HEK293 (cell line): ENCODE results near the gene RABGGTA.
A peak's percentile ranks its signal among the peaks of the same experiment; 100 is the strongest.

Source experiments
- CTCF ChIA-PET: fragments of 350-600 bp; formaldehyde crosslinking; extraction: SDS; loops from one replicate; lab custom pipeline; 2021; ENCODE audit warnings: antibody characterized with exemption; lab: Yijun Ruan, JAX
- POLR2A ChIA-PET: fragments of 300-600 bp; formaldehyde crosslinking; extraction: SDS; loops from one replicate; lab custom pipeline; 2020; ENCODE audit warnings: antibody characterized with exemption, inconsistent platforms; lab: Yijun Ruan, JAX
- H3K27ac ChIP-seq: fragments of 200-500 bp; sonication (Bioruptor generic); 2 replicates; pipeline ENCODE4 v1.5.1; 2014; ENCODE audit warnings: low read depth, low read length, control low read depth, inconsistent platforms; ENCODE audit errors: extremely low read depth
- H3K36me3 ChIP-seq, 2 experiments: fragments of 200-500 bp in 1 of 2; sonication (Bioruptor generic) in 1 of 2; 1 replicate in 1 of 2; 2 replicates in 1 of 2; pipeline ENCODE4 v1.5.1; 2014 to 2017; ENCODE audit warnings: inconsistent platforms in 2 of 2, low read length in 2 of 2; ENCODE audit not compliant: control insufficient read depth in 2 of 2, insufficient read depth in 1 of 2
- H3K4me1 ChIP-seq: fragments of 200-500 bp; sonication (Bioruptor generic); 2 replicates; pipeline ENCODE4 v1.5.1; 2014; ENCODE audit warnings: mild to moderate bottlenecking, low read length, inconsistent platforms; ENCODE audit not compliant: control insufficient read depth, insufficient read depth
- H3K4me3 ChIP-seq: 2 replicates; pipeline ENCODE4 v1.5.1; 2011; ENCODE audit warnings: low read depth, mild to moderate bottlenecking, control low read depth, low read length, moderate library complexity
- H3K9me3 ChIP-seq: fragments of 200-500 bp; sonication (Bioruptor generic); 2 replicates; pipeline ENCODE4 v1.5.1; 2014; ENCODE audit warnings: low read depth, low read length, inconsistent platforms; ENCODE audit not compliant: control insufficient read depth, insufficient read depth
- EGR2 ChIP-seq: fragments of 450-650 bp; formaldehyde crosslinking; IDR thresholded peaks from 2 replicates; pipeline ENCODE4 v1.5.1; 2016; ENCODE audit warnings: low read depth, missing biosample characterization, missing genetic modification characterization
- KLF1 ChIP-seq: fragments of 450-650 bp; formaldehyde crosslinking; IDR thresholded peaks from 2 replicates; pipeline ENCODE4 v1.5.1; 2016; ENCODE audit warnings: missing biosample characterization, missing genetic modification characterization
- ZBTB17 ChIP-seq: fragments of 450-650 bp; formaldehyde crosslinking; IDR thresholded peaks from 2 replicates; pipeline ENCODE4 v1.5.1; 2016; ENCODE audit warnings: missing biosample characterization, missing genetic modification characterization
- ZFHX2 ChIP-seq: fragments of 450-650 bp; formaldehyde crosslinking; conservative IDR thresholded peaks from 2 replicates; pipeline ENCODE4 v1.5.1; 2016; ENCODE audit warnings: missing biosample characterization, missing genetic modification characterization
- ZNF112 ChIP-seq: fragments of 450-650 bp; formaldehyde crosslinking; IDR thresholded peaks from 2 replicates; pipeline ENCODE4 v1.5.0; 2017; ENCODE audit warnings: missing biosample characterization, missing genetic modification characterization
- ZNF140 ChIP-seq: fragments of 450-650 bp; formaldehyde crosslinking; IDR thresholded peaks from 2 replicates; pipeline ENCODE4 v1.5.1; 2016; ENCODE audit warnings: missing biosample characterization, missing genetic modification characterization
- ZNF148 ChIP-seq: fragments of 450-650 bp; formaldehyde crosslinking; IDR thresholded peaks from 2 replicates; pipeline ENCODE4 v1.5.0; 2017; ENCODE audit warnings: missing biosample characterization, missing genetic modification characterization, borderline replicate concordance
- ZNF2 ChIP-seq: fragments of 450-650 bp; formaldehyde crosslinking; IDR thresholded peaks from 2 replicates; pipeline ENCODE4 v1.5.1; 2016; ENCODE audit warnings: missing biosample characterization, missing genetic modification characterization
- ZNF202 ChIP-seq: fragments of 450-650 bp; formaldehyde crosslinking; IDR thresholded peaks from 2 replicates; pipeline ENCODE4 v1.5.1; 2016; ENCODE audit warnings: missing biosample characterization, missing genetic modification characterization, borderline replicate concordance
- ZNF239 ChIP-seq: fragments of 450-650 bp; formaldehyde crosslinking; IDR thresholded peaks from 2 replicates; pipeline ENCODE4 v1.5.1; 2016; ENCODE audit warnings: missing biosample characterization, missing genetic modification characterization
- ZNF24 ChIP-seq: fragments of 450-650 bp; formaldehyde crosslinking; IDR thresholded peaks from 2 replicates; pipeline ENCODE4 v1.5.1; 2016; ENCODE audit warnings: missing biosample characterization, missing genetic modification characterization
- ZNF311 ChIP-seq: fragments of 450-650 bp; formaldehyde crosslinking; IDR thresholded peaks from 2 replicates; pipeline ENCODE4 v1.5.1; 2017; ENCODE audit warnings: missing biosample characterization, missing genetic modification characterization, borderline replicate concordance
- ZNF341 ChIP-seq: fragments of 450-650 bp; formaldehyde crosslinking; IDR thresholded peaks from 2 replicates; pipeline ENCODE4; 2016; ENCODE audit warnings: low read depth, missing biosample characterization, missing genetic modification characterization
- ZNF433 ChIP-seq: fragments of 450-650 bp; formaldehyde crosslinking; IDR thresholded peaks from 2 replicates; pipeline ENCODE4 v1.5.1; 2016; ENCODE audit warnings: missing biosample characterization, missing genetic modification characterization, low read depth
- ZNF501 ChIP-seq: fragments of 450-650 bp; formaldehyde crosslinking; IDR thresholded peaks from 2 replicates; pipeline ENCODE4 v1.5.1; 2016; ENCODE audit warnings: missing biosample characterization, missing genetic modification characterization
- ZNF549 ChIP-seq: fragments of 450-650 bp; IDR thresholded peaks from 2 replicates; pipeline ENCODE4 v1.5.1; 2018; ENCODE audit warnings: missing biosample characterization, missing genetic modification characterization, mild to moderate bottlenecking, inconsistent platforms, moderate library complexity
- ZNF585B ChIP-seq: fragments of 450-650 bp; formaldehyde crosslinking; IDR thresholded peaks from 2 replicates; pipeline ENCODE4 v1.5.1; 2016; ENCODE audit warnings: missing biosample characterization, missing genetic modification characterization
- ZNF658 ChIP-seq: fragments of 450-650 bp; formaldehyde crosslinking; IDR thresholded peaks from 2 replicates; pipeline ENCODE4; 2016; ENCODE audit warnings: missing biosample characterization, missing genetic modification characterization
- ZNF660 ChIP-seq: fragments of 450-650 bp; IDR thresholded peaks from 2 replicates; pipeline ENCODE4 v1.5.1; 2018; ENCODE audit warnings: missing biosample characterization, mild to moderate bottlenecking, missing genetic modification characterization
- TF ChIP-seq, protein P1 (sequence below): fragments of 450-650 bp; formaldehyde crosslinking; IDR thresholded peaks from 2 replicates; pipeline ENCODE4 v1.5.1; 2016; ENCODE audit warnings: missing biosample characterization, missing genetic modification characterization
- TF ChIP-seq, protein P2 (sequence below): fragments of 450-650 bp; formaldehyde crosslinking; IDR thresholded peaks from 2 replicates; pipeline ENCODE4 v1.5.1; 2017; ENCODE audit warnings: missing biosample characterization, missing genetic modification characterization
- TF ChIP-seq, protein P3 (sequence below): fragments of 450-650 bp; formaldehyde crosslinking; IDR thresholded peaks from 2 replicates; pipeline ENCODE4 v1.5.1; 2017; ENCODE audit warnings: missing biosample characterization, missing genetic modification characterization

RABGGTA gene

GRCh38 chr14:24316597-24316950 is 45.2 kb upstream of the RABGGTA start:
- Histone ChIP-seq H3K27ac (no peak overlapping the region), H3K4me1 (no peaks in the 10 kb centered on the region), H3K4me3 (no peak overlapping the region), H3K9me3 (no peaks in the 10 kb centered on the region), H3K36me3 (peaks cover 0 to 16% of the 10 kb centered on the region in 2 experiments; a peak in 1 of 3 replicates)
- TF ChIP-seq ZFHX2 (tag by site-specific recombination) (peak; percentile 90), EGR2 (tag by site-specific recombination) (peak; percentile 85), ZNF148 (tag by site-specific recombination) (no peak), KLF1 (peak; percentile 95), ZNF311 (no peak)
- CTCF ChIA-PET: interaction anchor here (0.7 to 1.5 kb wide), 3 partner anchors 8 to 73 kb away, joined by 3 to 7 read pairs (median 5); partner anchors contain the start of genes CIDEB and TINF2
- POLR2A ChIA-PET: interaction anchor here (0.7 kb wide), 1 partner anchor 45 kb away, joined by 3 read pairs; the partner anchor contains the start of gene RABGGTA

DNA sequence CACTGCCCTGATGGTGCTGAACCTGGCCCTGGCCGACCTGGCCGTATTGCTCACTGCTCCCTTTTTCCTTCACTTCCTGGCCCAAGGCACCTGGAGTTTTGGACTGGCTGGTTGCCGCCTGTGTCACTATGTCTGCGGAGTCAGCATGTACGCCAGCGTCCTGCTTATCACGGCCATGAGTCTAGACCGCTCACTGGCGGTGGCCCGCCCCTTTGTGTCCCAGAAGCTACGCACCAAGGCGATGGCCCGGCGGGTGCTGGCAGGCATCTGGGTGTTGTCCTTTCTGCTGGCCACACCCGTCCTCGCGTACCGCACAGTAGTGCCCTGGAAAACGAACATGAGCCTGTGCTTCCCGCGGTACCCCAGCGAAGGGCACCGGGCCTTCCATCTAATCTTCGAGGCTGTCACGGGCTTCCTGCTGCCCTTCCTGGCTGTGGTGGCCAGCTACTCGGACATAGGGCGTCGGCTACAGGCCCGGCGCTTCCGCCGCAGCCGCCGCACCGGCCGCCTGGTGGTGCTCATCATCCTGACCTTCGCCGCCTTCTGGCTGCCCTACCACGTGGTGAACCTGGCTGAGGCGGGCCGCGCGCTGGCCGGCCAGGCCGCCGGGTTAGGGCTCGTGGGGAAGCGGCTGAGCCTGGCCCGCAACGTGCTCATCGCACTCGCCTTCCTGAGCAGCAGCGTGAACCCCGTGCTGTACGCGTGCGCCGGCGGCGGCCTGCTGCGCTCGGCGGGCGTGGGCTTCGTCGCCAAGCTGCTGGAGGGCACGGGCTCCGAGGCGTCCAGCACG is 44.6 kb upstream of the RABGGTA start:
- Histone ChIP-seq H3K36me3 (peaks cover 0 to 21% of the 10 kb centered on the region in 2 experiments; a peak in 1 of 3 replicates), H3K4me1 (no peaks in the 10 kb centered on the region), H3K4me3 (no peak overlapping the region), H3K27ac (no peak overlapping the region), H3K9me3 (no peaks in the 10 kb centered on the region)
- TF ChIP-seq ZNF549 (tag by site-specific recombination) (no peak), KLF1 (peak; percentile 38; the same call in 1 of the 2 replicates), ZNF112 (tag by site-specific recombination) (no peak), ZNF433 (tag by site-specific recombination) (no peak), ZBTB17 (tag by site-specific recombination) (no peak)
- TF ChIP-seq, protein P1, sequence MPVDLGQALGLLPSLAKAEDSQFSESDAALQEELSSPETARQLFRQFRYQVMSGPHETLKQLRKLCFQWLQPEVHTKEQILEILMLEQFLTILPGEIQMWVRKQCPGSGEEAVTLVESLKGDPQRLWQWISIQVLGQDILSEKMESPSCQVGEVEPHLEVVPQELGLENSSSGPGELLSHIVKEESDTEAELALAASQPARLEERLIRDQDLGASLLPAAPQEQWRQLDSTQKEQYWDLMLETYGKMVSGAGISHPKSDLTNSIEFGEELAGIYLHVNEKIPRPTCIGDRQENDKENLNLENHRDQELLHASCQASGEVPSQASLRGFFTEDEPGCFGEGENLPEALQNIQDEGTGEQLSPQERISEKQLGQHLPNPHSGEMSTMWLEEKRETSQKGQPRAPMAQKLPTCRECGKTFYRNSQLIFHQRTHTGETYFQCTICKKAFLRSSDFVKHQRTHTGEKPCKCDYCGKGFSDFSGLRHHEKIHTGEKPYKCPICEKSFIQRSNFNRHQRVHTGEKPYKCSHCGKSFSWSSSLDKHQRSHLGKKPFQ (tag by site-specific recombination): no peak
- TF ChIP-seq, protein P2, sequence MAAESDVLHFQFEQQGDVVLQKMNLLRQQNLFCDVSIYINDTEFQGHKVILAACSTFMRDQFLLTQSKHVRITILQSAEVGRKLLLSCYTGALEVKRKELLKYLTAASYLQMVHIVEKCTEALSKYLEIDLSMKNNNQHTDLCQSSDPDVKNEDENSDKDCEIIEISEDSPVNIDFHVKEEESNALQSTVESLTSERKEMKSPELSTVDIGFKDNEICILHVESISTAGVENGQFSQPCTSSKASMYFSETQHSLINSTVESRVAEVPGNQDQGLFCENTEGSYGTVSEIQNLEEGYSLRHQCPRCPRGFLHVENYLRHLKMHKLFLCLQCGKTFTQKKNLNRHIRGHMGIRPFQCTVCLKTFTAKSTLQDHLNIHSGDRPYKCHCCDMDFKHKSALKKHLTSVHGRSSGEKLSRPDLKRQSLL (tag by site-specific recombination): no peak
- ChIA-PET CTCF (interaction anchor here (0.6 to 1.5 kb wide), 3 partner anchors 19 to 115 kb away, joined by 3 to 5 read pairs (median 3); no protein-coding TSS in a partner anchor), POLR2A (interaction anchor here (0.7 kb wide), 1 partner anchor 44 kb away, joined by 3 read pairs; the partner anchor contains the start of gene RABGGTA)

GRCh38 chr14:24315243-24315806 is 43.9 kb upstream of the RABGGTA start:
- CTCF ChIA-PET: interaction anchor here (0.6 to 0.7 kb wide), 2 partner anchors 44 to 116 kb away, joined by 3 to 5 read pairs; no protein-coding TSS in a partner anchor
- H3K27ac ChIP-seq: no peak overlapping the region
- H3K4me1 ChIP-seq: no peaks in the 10 kb centered on the region
- no peak for TF ChIP-seq ZNF585B (tag by site-specific recombination)
- no peak for TF ChIP-seq ZNF660 (tag by site-specific recombination)
- TF ChIP-seq ZNF140 (tag by site-specific recombination): no peak
- TF ChIP-seq ZNF202 (tag by site-specific recombination): no peak
- no peak for TF ChIP-seq ZNF341 (tag by site-specific recombination)
- no peak for TF ChIP-seq ZNF2 (tag by site-specific recombination)
- no peak for TF ChIP-seq ZNF239
- TF ChIP-seq ZNF501 (tag by site-specific recombination): no peak
- TF ChIP-seq, protein P3, sequence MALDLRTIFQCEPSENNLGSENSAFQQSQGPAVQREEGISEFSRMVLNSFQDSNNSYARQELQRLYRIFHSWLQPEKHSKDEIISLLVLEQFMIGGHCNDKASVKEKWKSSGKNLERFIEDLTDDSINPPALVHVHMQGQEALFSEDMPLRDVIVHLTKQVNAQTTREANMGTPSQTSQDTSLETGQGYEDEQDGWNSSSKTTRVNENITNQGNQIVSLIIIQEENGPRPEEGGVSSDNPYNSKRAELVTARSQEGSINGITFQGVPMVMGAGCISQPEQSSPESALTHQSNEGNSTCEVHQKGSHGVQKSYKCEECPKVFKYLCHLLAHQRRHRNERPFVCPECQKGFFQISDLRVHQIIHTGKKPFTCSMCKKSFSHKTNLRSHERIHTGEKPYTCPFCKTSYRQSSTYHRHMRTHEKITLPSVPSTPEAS (tag by site-specific recombination): no peak
- TF ChIP-seq ZNF24 (tag by site-specific recombination): no peak
- TF ChIP-seq ZNF658: no peak
- POLR2A ChIA-PET: no interaction called here
- no peak overlapping the region for H3K4me3 ChIP-seq
- no peaks in the 10 kb centered on the region for H3K9me3 ChIP-seq
- H3K36me3 ChIP-seq: peaks cover 0 to 28% of the 10 kb centered on the region in 2 experiments; a peak in 1 of 3 replicates
